Activated CD4-positive, alpha-beta memory T cell treated with anti-CD3 and anti-CD28 coated beads for 36 hours (primary cell): Measurements from ENCODE around the gene LACC1. TPM values are rescaled to one million over a fixed set of nuclear protein-coding genes. Genes with fewer than 3 reads are reported as not detected.

Experiments used
- CTCF ChIA-PET: fragments of 350-600 bp; sonication (Branson Sonifier 250); formaldehyde crosslinking; loops from one replicate; lab custom pipeline; 2021; ENCODE audit warnings: antibody characterized with exemption, inconsistent platforms; lab: Charles Lee
- POLR2A ChIA-PET: fragments of 350-600 bp; sonication (Branson Sonifier 250); formaldehyde crosslinking; loops from one replicate; lab custom pipeline; 2021; ENCODE audit warnings: antibody characterized with exemption; lab: Charles Lee
- DNase-seq: peaks from one replicate; pipeline ENCODE4 v3.0.0-alpha.2; 2020
- H3K27ac Mint-ChIP-seq: one replicate; pipeline ENCODE4 v1.8.0; 2021; ENCODE audit warnings: mixed read lengths
- H3K27me3 Mint-ChIP-seq: one replicate; pipeline ENCODE4 v1.8.0; 2021; ENCODE audit warnings: mixed read lengths
- H3K36me3 Mint-ChIP-seq: one replicate; pipeline ENCODE4 v1.8.0; 2021; ENCODE audit warnings: mixed read lengths
- H3K4me1 Mint-ChIP-seq: one replicate; pipeline ENCODE4 v1.8.0; 2021; ENCODE audit warnings: low read depth, mixed read lengths
- H3K4me3 Mint-ChIP-seq: one replicate; pipeline ENCODE4 v1.8.0; 2021; ENCODE audit warnings: mild to moderate bottlenecking, mixed read lengths
- H3K9me3 Mint-ChIP-seq: one replicate; pipeline ENCODE4 v1.8.0; 2021; ENCODE audit warnings: mixed read lengths
- intact Hi-C: fragments of 100-400 bp; cut with micrococcal nuclease; formaldehyde crosslinking; loops from one replicate; pipeline ENCODE4 v1.15.1; 2023
- total RNA-seq, 2 experiments: library from RNA; stranded (reverse); gene quantifications; one replicate each; pipeline ENCODE4 v1.2.3, GENCODE V29; 2021

The LACC1 gene
- total RNA-seq, 2 experiments from 2014 or later = 4.4 to 4.5 TPM

DNA sequence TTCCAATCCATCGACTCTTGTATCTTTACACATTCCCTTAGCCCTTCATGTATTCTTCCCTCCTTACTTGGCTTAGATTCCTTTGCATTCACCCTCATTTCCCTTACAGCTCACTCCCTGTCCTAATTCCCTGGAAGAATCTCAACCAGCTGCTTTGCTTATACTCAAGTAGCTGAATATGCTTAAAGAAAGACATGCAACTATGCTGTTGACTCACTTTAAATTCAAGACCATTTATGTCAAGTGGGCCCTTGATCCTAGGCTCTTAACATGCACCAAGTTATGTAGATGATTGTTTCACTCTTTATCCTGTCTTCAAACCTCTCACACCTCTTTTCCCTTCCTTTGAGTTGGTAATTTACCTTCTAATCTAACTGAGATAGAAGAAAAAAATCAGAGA lies 7.5 kb upstream of the LACC1 start:
- Mint-ChIP-seq H3K9me3 (no peaks in the 10 kb centered on the region), H3K4me1 (no peaks in the 10 kb centered on the region), H3K36me3 (peaks cover 4% of the 10 kb centered on the region), H3K27ac (no peak overlapping the region), H3K4me3 (no peak overlapping the region), H3K27me3 (no peaks in the 10 kb centered on the region)
- intact Hi-C loops = loop anchor here (10.0 kb wide), 1 partner anchor 877 kb away; the partner anchor contains the start of gene EPSTI1
- ChIA-PET POLR2A (no interaction called here), CTCF (no interaction called here)
- no peak for DNase-seq

GRCh38 chr13:43874504-43875092 lies 5.1 kb upstream of the LACC1 start:
- ChIA-PET POLR2A (interaction anchor here (0.6 kb wide), 1 partner anchor 42 kb away, joined by 4 read pairs; no protein-coding TSS in a partner anchor), CTCF (interaction anchor here (0.6 to 3.6 kb wide), 4 partner anchors 34 to 906 kb away, joined by 3 to 15 read pairs (median 4); no protein-coding TSS in a partner anchor)
- no peaks in the 10 kb centered on the region for H3K36me3 Mint-ChIP-seq
- H3K9me3 Mint-ChIP-seq = no peaks in the 10 kb centered on the region
- no peaks in the 10 kb centered on the region for H3K27me3 Mint-ChIP-seq
- intact Hi-C loops = loop anchor here (1.0 to 10.0 kb wide), 4 partner anchors 70 to 905 kb away; partner anchors contain the start of genes EPSTI1 and TSC22D1
- no peak overlapping the region for H3K27ac Mint-ChIP-seq
- H3K4me1 Mint-ChIP-seq = peaks cover 14% of the 10 kb centered on the region
- no peak overlapping the region for H3K4me3 Mint-ChIP-seq
- DNase-seq = no peak

DNA sequence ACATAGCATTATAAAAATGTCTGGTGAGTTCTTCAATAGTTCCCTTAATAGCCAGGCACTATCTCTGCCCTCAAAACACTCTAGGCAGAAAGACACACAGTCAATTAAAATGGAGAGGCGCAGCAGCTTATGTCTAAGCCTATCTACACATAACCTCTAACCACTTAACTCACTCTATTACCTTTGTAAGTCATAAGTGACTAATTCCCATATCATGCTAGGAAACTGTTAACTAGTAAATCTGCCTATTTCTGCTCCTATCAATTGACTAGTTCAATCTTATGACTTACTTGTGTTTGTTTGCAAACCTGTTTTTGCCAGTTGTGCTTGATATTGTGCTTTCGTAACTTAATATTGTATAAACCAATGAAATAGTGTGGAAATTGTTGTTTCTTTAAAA lies 3.3 kb upstream of the LACC1 start:
- POLR2A ChIA-PET = interaction anchor here (0.5 kb wide), 1 partner anchor 689 kb away, joined by 3 read pairs; no protein-coding TSS in a partner anchor
- H3K27me3 Mint-ChIP-seq = peaks cover 2% of the 10 kb centered on the region
- no peak overlapping the region for H3K27ac Mint-ChIP-seq
- no peaks in the 10 kb centered on the region for H3K9me3 Mint-ChIP-seq
- H3K4me1 Mint-ChIP-seq = peaks cover 23% of the 10 kb centered on the region
- CTCF ChIA-PET = interaction anchor here (1.0 to 3.6 kb wide), 3 partner anchors 32 to 908 kb away, joined by 3 to 15 read pairs (median 3); no protein-coding TSS in a partner anchor
- H3K36me3 Mint-ChIP-seq = no peaks in the 10 kb centered on the region
- intact Hi-C loops = loop anchor here (5.0 to 10.0 kb wide), 2 partner anchors 701 to 882 kb away; partner anchors contain the start of genes EPSTI1 and TSC22D1
- H3K4me3 Mint-ChIP-seq = no peak overlapping the region
- DNase-seq = no peak

DNA sequence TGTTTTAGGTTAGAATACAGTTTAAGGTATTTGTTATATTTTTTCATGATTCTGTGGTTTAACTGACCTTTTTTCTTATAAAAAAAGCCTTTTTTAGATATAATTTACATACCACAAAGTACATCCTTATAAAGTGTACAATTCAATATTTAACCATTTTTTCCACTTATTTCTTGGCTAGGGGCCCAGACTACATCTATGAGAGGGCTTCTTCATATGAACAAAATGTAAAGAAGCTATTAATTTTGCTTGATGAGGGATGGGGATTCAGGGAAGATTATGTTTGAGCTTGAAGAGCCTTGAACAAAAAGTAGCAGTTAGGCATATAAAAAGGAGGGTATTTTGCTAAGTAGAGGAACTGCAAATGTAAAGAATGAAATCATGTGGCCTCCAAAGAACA lies 2.4 kb upstream of the LACC1 start:
- POLR2A ChIA-PET = no interaction called here

GRCh38 chr13:43877766-43878165 lies 1.9 kb upstream of the LACC1 start:
- ChIA-PET CTCF (interaction anchor here (0.9 kb wide), 1 partner anchor 560 kb away, joined by 3 read pairs; no protein-coding TSS in a partner anchor), POLR2A (no interaction called here)
- Mint-ChIP-seq H3K4me1 (peaks cover 23% of the 10 kb centered on the region), H3K27me3 (peaks cover 2% of the 10 kb centered on the region), H3K27ac (no peak overlapping the region), H3K36me3 (no peaks in the 10 kb centered on the region), H3K4me3 (peak overlapping the region; percentile 16), H3K9me3 (no peaks in the 10 kb centered on the region)
- intact Hi-C loops = loop anchor here (5.0 to 10.0 kb wide), 2 partner anchors 700 to 883 kb away; partner anchors contain the start of genes EPSTI1 and TSC22D1
- no peak for DNase-seq

More for the DNA sequence above, 2.4 kb upstream of the LACC1 start:
- peaks cover 2% of the 10 kb centered on the region for H3K27me3 Mint-ChIP-seq
- no peak overlapping the region for H3K27ac Mint-ChIP-seq
- no peak for DNase-seq
- no peaks in the 10 kb centered on the region for H3K9me3 Mint-ChIP-seq
- peaks cover 23% of the 10 kb centered on the region for H3K4me1 Mint-ChIP-seq
- no peaks in the 10 kb centered on the region for H3K36me3 Mint-ChIP-seq
- intact Hi-C loops = loop anchor here (5.0 to 10.0 kb wide), 2 partner anchors 700 to 883 kb away; partner anchors contain the start of genes EPSTI1 and TSC22D1
- no peak overlapping the region for H3K4me3 Mint-ChIP-seq
- CTCF ChIA-PET = no interaction called here

- H3K9me3 Mint-ChIP-seq = no peaks in the 10 kb centered on the region
- DNase-seq = peak; percentile 87
- intact Hi-C loops = loop anchor here (5.0 to 10.0 kb wide), 2 partner anchors 698 to 884 kb away; partner anchors contain the start of genes EPSTI1 and TSC22D1
- ChIA-PET CTCF (interaction anchor here (0.9 to 1.3 kb wide), 3 partner anchors 27 to 559 kb away, joined by 3 read pairs; no protein-coding TSS in a partner anchor), POLR2A (interaction anchor here (0.5 to 2.1 kb wide), 2 partner anchors 83 to 651 kb away, joined by 3 to 8 read pairs; no protein-coding TSS in a partner anchor)
- peaks cover 23% of the 10 kb centered on the region for H3K4me1 Mint-ChIP-seq
- peak within 1 kb of the TSS; percentile 87 for H3K27ac Mint-ChIP-seq
- H3K27me3 Mint-ChIP-seq = peaks cover 2% of the 10 kb centered on the region
- H3K4me3 Mint-ChIP-seq = peak within 1 kb of the TSS; percentile 85
- no peaks in the 10 kb centered on the region for H3K36me3 Mint-ChIP-seq
Measured at GRCh38 chr13:43878892-43879754, 581 bp upstream of the LACC1 start, which contains the start of gene CCDC122. CCDC122 (minus strand) TSS chr13:43879740; CDS start chr13:43869376, 10,364 bp downstream.

DNA sequence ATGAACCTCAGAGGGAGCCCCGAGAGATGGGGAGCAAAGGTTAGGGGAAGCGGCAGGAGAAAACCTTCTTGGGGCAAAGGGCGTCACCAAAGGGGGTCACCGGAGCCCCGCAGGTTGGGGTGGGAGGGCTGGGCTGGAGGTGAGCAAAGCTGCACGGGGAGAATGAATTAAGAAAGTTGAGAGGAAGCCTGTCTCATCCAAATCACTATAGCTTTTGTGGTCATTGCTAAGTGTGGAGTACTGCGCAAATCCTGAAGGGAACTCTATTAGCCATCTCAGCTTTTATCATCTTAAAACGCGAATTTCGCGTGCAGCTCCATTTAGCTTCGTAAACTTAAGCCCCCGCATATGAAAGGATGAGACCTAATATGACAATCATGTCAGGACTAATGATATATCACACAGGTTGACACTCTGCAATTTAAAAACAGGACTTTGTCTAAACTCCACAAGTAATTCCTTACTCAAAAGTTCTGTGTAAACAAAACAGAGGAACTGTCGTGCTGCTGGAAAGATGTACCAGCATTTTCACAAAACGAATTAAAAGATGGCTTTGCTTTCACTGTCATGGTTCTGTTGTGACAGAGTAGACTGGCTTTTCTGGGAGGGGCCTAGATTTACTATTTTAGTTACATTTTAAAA lies 631 bp downstream of the LACC1 start:
- ChIA-PET POLR2A (interaction anchor here (2.1 kb wide), 1 partner anchor 84 kb away, joined by 8 read pairs; no protein-coding TSS in a partner anchor), CTCF (interaction anchor here (1.0 to 1.3 kb wide), 2 partner anchors 14 to 76 kb away, joined by 3 read pairs; no protein-coding TSS in a partner anchor)
- H3K27me3 Mint-ChIP-seq = peaks cover 2% of the 10 kb centered on the region
- peak overlapping the region; percentile 67 for H3K27ac Mint-ChIP-seq
- intact Hi-C loops = no loop called here
- H3K4me3 Mint-ChIP-seq = peak overlapping the region; percentile 85
- peaks cover 23% of the 10 kb centered on the region for H3K4me1 Mint-ChIP-seq
- no peaks in the 10 kb centered on the region for H3K9me3 Mint-ChIP-seq
- H3K36me3 Mint-ChIP-seq = no peaks in the 10 kb centered on the region
- DNase-seq = no peak

DNA sequence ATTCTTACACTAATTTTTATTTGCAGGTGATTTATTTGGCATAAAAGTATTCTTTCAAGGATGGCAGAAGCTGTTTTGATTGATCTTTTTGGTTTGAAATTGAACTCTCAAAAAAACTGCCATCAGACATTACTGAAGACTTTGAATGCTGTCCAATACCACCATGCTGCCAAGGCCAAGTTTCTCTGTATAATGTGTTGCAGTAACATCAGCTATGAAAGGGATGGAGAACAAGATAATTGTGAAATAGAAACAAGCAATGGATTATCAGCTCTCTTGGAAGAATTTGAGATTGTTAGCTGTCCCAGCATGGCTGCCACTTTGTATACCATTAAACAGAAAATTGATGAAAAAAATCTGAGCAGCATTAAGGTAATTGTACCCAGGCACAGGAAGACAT lies 1.2 kb downstream of the LACC1 start:
- no peaks in the 10 kb centered on the region for H3K9me3 Mint-ChIP-seq
- H3K27ac Mint-ChIP-seq = no peak overlapping the region
- peaks cover 3% of the 10 kb centered on the region for H3K36me3 Mint-ChIP-seq
- intact Hi-C loops = no loop called here
- peaks cover 23% of the 10 kb centered on the region for H3K4me1 Mint-ChIP-seq
- H3K27me3 Mint-ChIP-seq = peaks cover 2% of the 10 kb centered on the region
- ChIA-PET CTCF (interaction anchor here (1.8 kb wide), 1 partner anchor 25 kb away, joined by 7 read pairs; no protein-coding TSS in a partner anchor), POLR2A (no interaction called here)
- H3K4me3 Mint-ChIP-seq = no peak overlapping the region
- DNase-seq = no peak

- Mint-ChIP-seq H3K9me3 (no peaks in the 10 kb centered on the region), H3K27me3 (peaks cover 2% of the 10 kb centered on the region), H3K27ac (no peak overlapping the region), H3K36me3 (peaks cover 3% of the 10 kb centered on the region), H3K4me1 (peaks cover 23% of the 10 kb centered on the region), H3K4me3 (no peak overlapping the region)
- ChIA-PET CTCF (interaction anchor here (1.8 kb wide), 1 partner anchor 24 kb away, joined by 7 read pairs; no protein-coding TSS in a partner anchor), POLR2A (interaction anchor here (0.5 kb wide), 1 partner anchor 324 kb away, joined by 3 read pairs; no protein-coding TSS in a partner anchor)
- intact Hi-C loops = no loop called here
- no peak for DNase-seq
Measured at GRCh38 chr13:43881580-43881979, 1.9 kb downstream of the LACC1 start.

- H3K4me3 Mint-ChIP-seq = no peak overlapping the region
- intact Hi-C loops = no loop called here
- CTCF ChIA-PET = no interaction called here
- peaks cover 11% of the 10 kb centered on the region for H3K4me1 Mint-ChIP-seq
- peaks cover 3% of the 10 kb centered on the region for H3K36me3 Mint-ChIP-seq
- H3K9me3 Mint-ChIP-seq = no peaks in the 10 kb centered on the region
- peaks cover 2% of the 10 kb centered on the region for H3K27me3 Mint-ChIP-seq
- POLR2A ChIA-PET = no interaction called here
- no peak for DNase-seq
- no peak overlapping the region for H3K27ac Mint-ChIP-seq
Measured at GRCh38 chr13:43883631-43884030, 3.9 kb downstream of the LACC1 start.

GRCh38 chr13:43884222-43884621 lies 4.5 kb downstream of the LACC1 start:
- H3K4me1 Mint-ChIP-seq = peaks cover 11% of the 10 kb centered on the region
- DNase-seq = no peak
- H3K27me3 Mint-ChIP-seq = peaks cover 2% of the 10 kb centered on the region
- peaks cover 3% of the 10 kb centered on the region for H3K36me3 Mint-ChIP-seq
- no peaks in the 10 kb centered on the region for H3K9me3 Mint-ChIP-seq
- no peak overlapping the region for H3K27ac Mint-ChIP-seq
- no peak overlapping the region for H3K4me3 Mint-ChIP-seq
- intact Hi-C loops = no loop called here
- ChIA-PET CTCF (no interaction called here), POLR2A (no interaction called here)
